ENCODE data around the gene PTGFRN.

The PTGFRN gene

GRCh38 chr1:116961606-116962005, 51.9 kb downstream of the PTGFRN start:
- Histone ChIP-seq H3K9me3 (no peaks in the 10 kb centered on the region), H3K4me3 (ENCODE audit: low read depth, low read length) (no peak overlapping the region), H3K36me3 (no peaks in the 10 kb centered on the region; the same call in 1 of the 2 replicates), H3K27me3 (no peaks in the 10 kb centered on the region), H3K4me1 (no peaks in the 10 kb centered on the region)
- DNase-seq = no peak
- TF ChIP-seq, protein P1, sequence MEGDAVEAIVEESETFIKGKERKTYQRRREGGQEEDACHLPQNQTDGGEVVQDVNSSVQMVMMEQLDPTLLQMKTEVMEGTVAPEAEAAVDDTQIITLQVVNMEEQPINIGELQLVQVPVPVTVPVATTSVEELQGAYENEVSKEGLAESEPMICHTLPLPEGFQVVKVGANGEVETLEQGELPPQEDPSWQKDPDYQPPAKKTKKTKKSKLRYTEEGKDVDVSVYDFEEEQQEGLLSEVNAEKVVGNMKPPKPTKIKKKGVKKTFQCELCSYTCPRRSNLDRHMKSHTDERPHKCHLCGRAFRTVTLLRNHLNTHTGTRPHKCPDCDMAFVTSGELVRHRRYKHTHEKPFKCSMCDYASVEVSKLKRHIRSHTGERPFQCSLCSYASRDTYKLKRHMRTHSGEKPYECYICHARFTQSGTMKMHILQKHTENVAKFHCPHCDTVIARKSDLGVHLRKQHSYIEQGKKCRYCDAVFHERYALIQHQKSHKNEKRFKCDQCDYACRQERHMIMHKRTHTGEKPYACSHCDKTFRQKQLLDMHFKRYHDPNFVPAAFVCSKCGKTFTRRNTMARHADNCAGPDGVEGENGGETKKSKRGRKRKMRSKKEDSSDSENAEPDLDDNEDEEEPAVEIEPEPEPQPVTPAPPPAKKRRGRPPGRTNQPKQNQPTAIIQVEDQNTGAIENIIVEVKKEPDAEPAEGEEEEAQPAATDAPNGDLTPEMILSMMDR (IDR thresholded peaks at IDR 0.05; ENCODE audit: low read depth, low read length) = no peak

DNA sequence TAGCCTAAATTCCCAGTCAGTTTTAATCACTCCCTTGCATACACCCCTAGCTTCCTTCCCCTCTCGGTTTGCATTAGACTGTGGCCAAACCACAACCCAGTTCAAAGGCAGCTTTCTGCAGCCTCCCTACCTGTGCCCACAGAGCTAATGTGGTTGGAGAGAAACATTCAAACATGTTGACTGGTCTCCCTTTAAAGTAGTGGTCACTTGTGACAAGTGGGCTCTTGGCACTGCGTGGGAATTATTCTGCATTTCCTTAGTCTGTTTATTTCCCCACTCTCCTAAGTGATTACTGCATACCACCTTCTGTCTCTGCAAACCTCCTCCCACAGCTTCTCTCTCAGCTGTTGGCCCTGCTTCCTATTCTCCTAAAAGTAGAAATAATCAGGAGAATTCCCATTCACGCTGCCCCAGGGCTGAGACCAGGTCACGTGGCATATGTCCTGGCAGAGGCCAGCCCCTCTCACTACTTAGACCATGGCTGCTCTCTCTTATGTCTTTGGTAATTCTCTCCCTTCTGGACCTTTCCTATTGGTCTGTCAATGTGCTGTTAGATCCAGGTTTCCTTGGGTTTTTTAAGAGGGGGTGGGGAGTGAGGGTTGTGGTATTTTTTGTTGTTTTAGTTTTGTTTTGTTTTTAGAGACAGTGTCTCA, 53.4 kb downstream of the PTGFRN start:
- Histone ChIP-seq H3K27me3 (no peaks in the 10 kb centered on the region), H3K4me3 (ENCODE audit: low read depth, low read length) (no peak overlapping the region), H3K9me3 (no peaks in the 10 kb centered on the region), H3K4me1 (no peaks in the 10 kb centered on the region), H3K36me3 (no peaks in the 10 kb centered on the region; the same call in 1 of the 2 replicates)
- DNase-seq = no peak
- TF ChIP-seq, protein P1 (IDR thresholded peaks at IDR 0.05; ENCODE audit: low read depth, low read length) = no peak

GRCh38 chr1:116966791-116967190, 57.1 kb downstream of the PTGFRN start:
- TF ChIP-seq, protein P1 (IDR thresholded peaks at IDR 0.05; ENCODE audit: low read depth, low read length) = no peak
- no peak overlapping the region for H3K4me3 ChIP-seq (ENCODE audit: low read depth, low read length)
- DNase-seq = no peak
- H3K27me3 ChIP-seq = no peaks in the 10 kb centered on the region
- H3K4me1 ChIP-seq = no peaks in the 10 kb centered on the region
- H3K36me3 ChIP-seq = no peaks in the 10 kb centered on the region; the same call in 1 of the 2 replicates
- H3K9me3 ChIP-seq = no peaks in the 10 kb centered on the region

DNA sequence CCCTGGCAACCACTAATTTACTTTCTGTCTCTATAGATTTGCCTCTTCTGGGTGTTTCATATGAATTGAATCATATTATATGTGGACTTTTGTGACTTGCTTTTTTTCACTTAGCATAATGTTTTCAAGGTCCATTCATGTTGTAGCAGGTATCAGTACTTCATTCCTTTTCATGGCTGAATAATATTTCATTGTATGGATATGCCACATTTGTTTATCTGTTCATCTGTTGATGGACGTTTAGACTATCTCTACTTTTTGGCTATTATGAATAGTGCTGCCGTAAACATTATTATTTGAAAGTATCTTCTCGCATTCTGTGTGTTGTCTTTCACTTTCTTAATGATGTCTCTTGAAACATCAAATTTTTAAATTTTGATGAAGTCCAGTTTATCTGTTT, 59.0 kb downstream of the PTGFRN start:
- TF ChIP-seq, protein P1 (IDR thresholded peaks at IDR 0.05; ENCODE audit: low read depth, low read length) = no peak
- Histone ChIP-seq H3K27me3 (no peaks in the 10 kb centered on the region), H3K4me1 (no peaks in the 10 kb centered on the region), H3K36me3 (no peaks in the 10 kb centered on the region; the same call in 1 of the 2 replicates), H3K9me3 (no peaks in the 10 kb centered on the region), H3K4me3 (ENCODE audit: low read depth, low read length) (no peak overlapping the region)
- no peak for DNase-seq

GRCh38 chr1:116971258-116971860, 61.6 kb downstream of the PTGFRN start:
- DNase-seq = no peak
- TF ChIP-seq, protein P1 (IDR thresholded peaks at IDR 0.05; ENCODE audit: low read depth, low read length) = no peak
- no peaks in the 10 kb centered on the region; the same call in 1 of the 2 replicates for H3K36me3 ChIP-seq
- no peak overlapping the region for H3K4me3 ChIP-seq (ENCODE audit: low read depth, low read length)
- no peaks in the 10 kb centered on the region for H3K27me3 ChIP-seq
- H3K9me3 ChIP-seq = no peaks in the 10 kb centered on the region; the same call in 1 of the 2 replicates
- no peaks in the 10 kb centered on the region for H3K4me1 ChIP-seq

Data from BE2C (cell line).